DMS79 treated with DMSO at 0.1 percent for 48 hours (cell line): ENCODE data around the gene EPHA5.

Experiments used
- DNase-seq: peaks from one replicate; lab custom pipeline; 2025; lab: John Stamatoyannopoulos, UW

Gene EPHA5

DNA sequence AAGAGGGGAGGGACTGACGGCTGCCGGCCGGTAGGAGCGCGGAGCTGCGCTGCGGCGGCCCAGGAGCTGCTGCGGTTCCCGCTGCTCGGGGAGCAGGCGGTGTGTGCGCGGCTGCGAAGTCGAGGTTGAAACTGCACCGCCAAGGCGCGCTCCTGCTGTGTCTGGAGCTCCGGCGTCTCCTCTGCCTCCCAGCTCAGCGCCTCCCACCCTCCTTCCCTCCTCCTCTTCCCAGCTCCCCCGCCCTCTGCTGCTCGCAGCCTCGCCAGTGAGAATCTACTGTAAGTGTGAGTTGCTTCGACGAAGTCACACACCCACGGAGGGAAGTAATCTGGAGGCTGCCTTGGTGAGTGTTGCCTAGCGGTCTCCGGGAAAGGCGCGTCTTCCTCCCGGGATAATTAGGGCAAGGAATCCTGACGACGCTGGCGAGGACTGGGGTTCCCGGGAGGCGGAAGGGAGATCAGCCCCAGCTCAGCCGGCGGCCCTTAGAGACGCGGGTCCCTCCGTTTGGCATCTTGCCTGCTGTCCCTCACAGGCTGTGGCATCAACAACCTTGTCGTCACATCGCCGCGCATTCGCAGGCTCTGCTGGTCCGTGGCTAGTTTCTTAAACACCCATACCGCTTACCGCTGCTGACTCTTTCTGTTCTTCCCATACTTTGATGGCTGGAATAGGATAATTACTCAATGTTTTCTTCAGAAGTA, at the start of gene EPHA5:
EPHA5 (minus strand) TSS at position 159 of the 701 bp plus-strand sequence. CDS start 747 bp downstream, outside the sequence.
- DNase-seq: peak; percentile 5

DNA sequence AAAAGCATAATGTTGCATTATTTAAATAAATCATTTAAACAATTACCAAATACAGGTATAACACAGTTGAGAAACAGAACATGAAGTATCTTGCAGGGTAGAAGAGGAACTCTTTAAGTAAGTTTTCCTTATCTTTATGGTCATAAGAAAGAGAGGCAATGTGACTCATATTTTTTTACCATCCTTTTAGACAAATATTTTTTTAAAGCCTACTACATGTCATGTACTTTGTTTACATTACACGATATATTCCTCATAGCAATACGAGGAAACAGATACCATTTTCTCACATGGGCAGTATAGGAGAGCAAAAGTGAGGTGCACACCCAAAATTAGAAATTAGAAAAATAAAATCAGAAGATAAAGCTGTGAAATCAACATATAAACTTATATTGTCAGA, 49.3 kb upstream of the EPHA5 start:
- no peak for DNase-seq

DNA sequence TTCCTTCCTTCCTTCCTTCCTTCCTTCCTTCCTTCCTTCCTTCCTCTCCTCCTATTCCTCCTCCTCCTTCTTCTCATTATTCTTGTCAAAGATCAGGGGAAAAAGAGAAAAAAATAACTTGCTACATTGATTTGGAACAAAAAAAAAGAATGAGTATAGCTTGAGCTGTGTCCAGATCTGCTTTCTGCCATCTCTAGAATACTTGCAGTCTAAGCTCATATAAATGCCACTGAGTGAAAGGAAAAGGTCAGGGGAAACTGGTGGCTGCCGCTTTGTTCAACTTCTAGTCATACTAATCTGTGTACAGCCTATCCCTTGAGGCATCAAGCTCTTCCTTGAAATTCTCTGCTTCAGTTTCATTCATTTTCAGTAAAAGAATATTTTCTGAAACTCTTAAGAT, 28.3 kb upstream of the EPHA5 start:
- DNase-seq: no peak

DNA sequence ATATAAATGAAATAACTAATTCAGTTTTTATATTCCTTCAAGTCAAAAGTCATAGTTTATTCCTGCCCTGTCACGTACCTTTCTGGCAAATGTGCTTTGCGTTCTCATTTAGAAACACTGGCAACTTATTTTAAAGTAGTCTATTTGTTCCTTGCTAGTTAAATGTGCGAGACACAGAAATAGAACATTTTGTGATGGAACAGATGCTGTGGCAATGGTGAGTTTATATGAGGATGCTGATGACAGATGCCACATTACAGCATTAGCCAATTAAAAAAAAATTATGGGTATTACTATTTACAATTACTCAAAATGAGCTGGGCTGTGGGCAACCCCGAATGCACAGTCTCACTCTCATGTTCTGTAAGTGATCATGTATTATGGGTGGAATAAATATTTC, 26.1 kb upstream of the EPHA5 start:
- DNase-seq: no peak

GRCh38 chr4:65671372-65671771, 1.1 kb upstream of the EPHA5 start:
- no peak for DNase-seq

- no peak for DNase-seq
Observed at GRCh38 chr4:65670020-65670330, 314 bp downstream of the EPHA5 start.

DNA sequence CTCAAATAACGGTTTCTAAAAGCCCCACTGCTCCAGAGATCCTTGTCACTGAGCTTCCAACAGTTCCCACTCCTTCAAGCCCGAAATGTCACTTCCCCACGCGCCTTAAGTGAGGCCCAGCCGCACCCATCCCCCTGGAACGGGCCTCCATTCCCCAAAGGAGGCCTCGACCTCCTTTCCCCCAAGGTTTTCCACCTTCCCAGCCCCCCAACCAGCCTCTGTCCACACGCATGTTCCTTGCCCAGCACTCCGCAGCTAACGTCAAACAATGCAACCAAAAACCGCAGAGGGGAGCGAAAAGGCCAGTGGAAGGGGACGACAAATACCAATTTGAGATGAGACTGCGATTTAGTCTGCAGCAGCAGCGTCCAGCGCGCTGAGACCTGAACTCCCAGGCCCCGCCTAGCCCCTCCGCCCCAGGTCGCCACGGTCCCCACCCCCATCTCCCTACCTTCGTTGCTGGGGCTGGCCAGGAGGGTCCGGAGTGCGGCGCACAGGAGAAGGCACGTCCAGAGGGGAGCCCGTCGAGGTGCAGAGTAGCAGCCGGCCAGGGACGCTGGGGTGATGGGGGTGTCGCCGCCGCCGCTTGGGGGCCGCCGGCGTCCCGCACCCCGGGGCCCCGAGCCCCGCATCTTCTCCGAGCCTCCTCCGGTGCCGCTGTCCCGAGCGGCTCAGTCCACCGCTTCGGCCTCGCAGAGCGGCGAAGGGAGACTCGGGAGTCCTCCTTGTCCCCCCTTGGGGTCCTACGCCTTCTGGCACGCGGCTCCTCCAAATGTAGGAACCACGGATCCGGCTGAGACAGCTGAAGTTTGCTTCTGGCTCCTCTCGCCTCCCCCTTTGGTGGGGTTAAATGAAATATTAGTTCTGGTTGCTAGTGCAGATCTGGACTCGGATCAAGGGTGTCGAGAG, 924 bp downstream of the EPHA5 start:
- no peak for DNase-seq

DNA sequence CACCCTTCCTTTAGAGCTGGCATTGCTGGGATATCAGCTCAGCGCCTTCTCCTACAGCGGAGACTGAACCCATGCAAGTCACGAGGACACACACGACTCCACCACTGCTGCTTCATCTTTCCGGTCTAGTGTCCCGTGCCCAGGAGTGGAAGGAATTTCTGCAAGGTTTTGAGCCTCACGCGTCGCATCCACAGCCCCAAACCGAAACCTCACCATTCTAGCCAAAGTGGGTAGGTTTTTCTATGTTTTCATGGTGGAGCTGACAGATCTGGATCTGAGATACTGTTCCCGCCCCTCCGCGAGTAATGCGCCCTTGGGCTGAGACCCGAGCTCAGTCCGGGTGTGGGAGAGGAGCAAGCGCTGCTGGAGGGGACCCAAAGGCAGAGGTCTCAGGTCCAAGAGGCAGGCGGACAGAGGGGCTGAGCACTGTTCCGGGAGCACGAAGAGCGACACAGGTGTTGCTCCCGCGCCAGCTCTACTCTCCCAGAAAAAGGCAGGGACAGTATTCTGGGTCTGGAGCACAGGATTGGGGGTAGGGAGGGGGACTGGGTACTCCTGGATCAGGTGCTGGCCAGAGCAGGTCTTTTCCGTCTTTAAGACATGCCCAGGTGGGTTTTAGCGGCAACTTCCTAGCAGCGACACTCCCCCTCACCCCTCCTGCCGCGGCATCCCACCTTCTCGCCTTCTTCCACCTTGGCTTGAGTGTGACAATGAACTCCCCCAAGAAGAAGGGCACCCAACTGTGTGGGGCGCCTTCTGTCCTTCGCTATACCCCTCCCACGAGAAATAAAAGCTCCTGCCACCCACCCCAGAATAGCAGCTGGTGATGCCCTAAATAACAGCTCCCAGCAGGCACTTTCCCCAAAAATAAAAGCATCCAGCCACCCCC, 1.8 kb downstream of the EPHA5 start:
- DNase-seq: no peak

GRCh38 chr4:65667506-65668041, 2.7 kb downstream of the EPHA5 start:
- no peak for DNase-seq

- peak; percentile 1 for DNase-seq
Observed at GRCh38 chr4:65665771-65666523, 4.3 kb downstream of the EPHA5 start.

GRCh38 chr4:65661471-65661870, 8.8 kb downstream of the EPHA5 start:
- DNase-seq: no peak

DNA sequence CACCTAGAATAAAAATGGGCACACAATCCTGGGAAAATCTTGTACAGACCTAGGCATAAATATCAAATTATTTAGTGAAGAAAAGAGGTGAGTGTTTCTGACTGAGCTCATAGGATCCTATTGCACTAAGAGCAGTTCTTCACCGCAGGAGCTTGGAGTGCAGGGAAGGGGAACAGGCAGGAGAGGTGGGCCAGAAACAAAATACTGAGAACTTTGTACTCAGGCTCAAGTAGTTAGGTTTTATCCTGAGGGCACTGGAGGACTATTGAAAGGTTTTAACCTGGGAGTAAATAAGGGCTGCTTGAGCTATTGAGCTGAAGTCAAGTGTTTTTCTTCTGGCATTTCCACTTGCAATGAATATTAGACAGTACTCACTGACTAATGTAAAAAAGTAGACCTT, 12.2 kb downstream of the EPHA5 start:
- peak; percentile 17 for DNase-seq

DNA sequence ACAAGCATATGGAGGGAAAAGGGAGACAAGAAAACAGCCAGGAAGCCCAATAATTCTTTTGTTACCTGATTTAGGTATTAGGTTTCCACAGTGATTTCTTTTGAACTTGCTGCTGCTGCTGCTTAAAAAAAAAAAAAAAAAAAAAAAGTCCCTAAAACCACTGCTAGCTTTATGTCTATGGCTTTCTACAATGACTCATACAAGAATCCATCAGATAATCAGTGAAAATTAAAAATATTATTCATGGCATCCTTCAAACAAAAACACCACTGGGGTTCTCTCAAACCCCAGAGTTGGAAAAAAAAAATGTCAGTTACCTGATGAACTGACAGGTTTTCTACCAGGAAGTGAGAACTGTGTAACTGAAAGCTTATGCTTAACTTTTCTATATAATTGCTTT, 14.3 kb downstream of the EPHA5 start:
- DNase-seq: no peak

- DNase-seq: no peak
Observed at GRCh38 chr4:65654976-65655375, 15.3 kb downstream of the EPHA5 start.

DNA sequence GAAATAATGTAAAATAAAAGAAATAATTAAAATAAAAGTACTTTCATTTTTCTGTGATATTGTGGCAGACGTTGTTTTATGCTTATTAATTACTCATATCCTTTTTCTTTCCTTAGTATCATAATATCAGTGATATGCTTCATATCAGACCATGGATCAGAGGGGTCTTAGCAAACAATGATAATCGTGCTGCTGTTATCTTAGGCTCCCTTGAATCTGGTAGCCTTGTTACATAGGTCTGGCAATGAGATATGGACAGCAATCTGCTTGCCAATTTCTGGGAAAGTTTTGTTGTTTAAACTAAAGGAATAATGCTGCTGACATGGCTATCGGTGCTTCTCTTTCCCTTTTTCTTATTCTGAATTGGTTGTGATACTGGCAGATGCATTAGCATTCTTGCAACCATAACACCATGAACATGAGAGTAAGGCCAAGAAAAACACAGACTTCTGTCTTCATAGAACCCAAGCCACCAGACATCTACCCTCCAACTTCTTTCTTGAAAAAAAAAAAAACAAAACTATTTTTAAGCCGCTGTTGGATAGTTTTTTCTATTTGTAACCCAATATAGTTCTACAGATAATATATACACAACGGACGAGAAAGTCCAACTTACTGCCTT, 16.4 kb downstream of the EPHA5 start:
- no peak for DNase-seq

GRCh38 chr4:65651751-65652150, 18.5 kb downstream of the EPHA5 start:
- no peak for DNase-seq

DNA sequence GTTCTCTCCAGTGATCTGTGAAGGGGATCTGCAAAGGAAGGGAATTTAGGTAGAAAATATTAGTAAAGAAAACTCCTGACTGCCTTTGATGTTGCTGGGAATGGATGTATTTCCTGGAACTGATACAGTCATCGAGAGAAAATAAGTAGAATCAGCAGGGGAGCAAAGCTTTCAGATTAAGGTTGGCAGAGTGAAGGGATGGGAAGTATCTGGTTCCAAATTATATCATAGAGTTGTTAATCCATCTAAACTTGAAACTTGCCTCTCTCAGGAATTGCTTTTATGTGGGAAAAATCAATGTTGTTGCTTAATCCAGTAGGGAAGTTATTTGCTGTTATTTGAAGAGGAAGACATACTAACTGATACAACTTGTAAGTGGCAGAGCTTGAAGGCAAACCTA, 19.3 kb downstream of the EPHA5 start:
- DNase-seq: no peak

- no peak for DNase-seq
Observed at GRCh38 chr4:65646136-65646535, 24.2 kb downstream of the EPHA5 start.

GRCh38 chr4:65645185-65645584, 25.1 kb downstream of the EPHA5 start:
- no peak for DNase-seq

DNA sequence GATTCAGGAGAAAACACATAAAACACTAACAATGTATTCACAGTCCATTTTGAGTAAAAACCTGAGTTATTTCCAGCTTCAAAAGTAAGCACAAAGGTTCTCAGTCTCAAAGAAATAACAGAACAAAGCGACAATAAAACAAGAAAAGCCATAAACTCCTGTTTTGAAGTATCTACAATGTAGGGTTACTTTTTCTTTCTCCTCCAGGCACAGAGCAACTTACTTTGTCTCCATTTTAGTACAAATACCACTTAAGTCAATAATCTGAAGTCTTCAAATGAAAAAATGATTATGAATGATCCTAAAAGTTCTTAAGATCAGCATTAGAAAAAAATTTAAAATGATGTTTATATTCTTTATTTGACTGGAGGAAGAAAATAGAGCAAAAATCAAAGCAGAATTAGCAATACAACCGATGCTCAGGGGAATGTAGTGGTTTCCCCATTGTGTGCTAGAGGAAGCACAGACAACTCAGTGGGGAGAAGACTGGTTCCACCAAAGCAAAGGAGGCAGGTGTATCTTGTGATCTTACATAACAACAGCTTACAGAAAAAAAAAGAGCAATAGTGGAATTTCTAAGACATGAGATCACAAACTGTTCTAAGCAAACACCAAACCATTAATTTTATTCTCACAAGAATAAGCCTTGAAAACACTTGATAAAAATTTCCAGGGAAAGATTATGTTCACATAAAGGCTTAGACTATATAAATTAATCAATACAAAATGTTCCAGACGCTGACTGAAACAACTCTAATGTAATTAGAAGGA, 35.1 kb downstream of the EPHA5 start:
- no peak for DNase-seq
